GM21737 (cell line): ENCODE measurements around the gene GMEB2.
"Not testable (repeated sequence)": the region's sequence is repeated elsewhere in the genome, so short reads cannot be mapped to it uniquely, and the experiment has no call there.

Experiments used
- ATAC-seq: cut with Tn5 transposase; IDR thresholded peaks from one replicate; pipeline ENCODE4 v1.9.1; 2021; ENCODE audit warnings: mild to moderate bottlenecking, moderate library complexity; ENCODE audit not compliant: unreplicated experiment

The GMEB2 gene

GRCh38 chr20:63639093-63639975, 12.4 kb upstream of the GMEB2 start:
- no peak for ATAC-seq

GRCh38 chr20:63636752-63637628, 10.1 kb upstream of the GMEB2 start:
- no peak for ATAC-seq

GRCh38 chr20:63635431-63636141, 8.7 kb upstream of the GMEB2 start:
- ATAC-seq, result peak; percentile 38

- ATAC-seq, result no peak
Measured at GRCh38 chr20:63633732-63634131, 6.8 kb upstream of the GMEB2 start.

- ATAC-seq, result not testable (repeated sequence)
Measured at GRCh38 chr20:63631426-63631825, 4.5 kb upstream of the GMEB2 start.

- ATAC-seq, result not testable (repeated sequence)
Measured at GRCh38 chr20:63630956-63631355, 4.1 kb upstream of the GMEB2 start.

GRCh38 chr20:63628246-63628975, 1.5 kb upstream of the GMEB2 start:
- ATAC-seq, result no peak

GRCh38 chr20:63627751-63628245, 897 bp upstream of the GMEB2 start:
- no peak for ATAC-seq

- peak; percentile 81 for ATAC-seq
Measured at GRCh38 chr20:63627129-63627750, 339 bp upstream of the GMEB2 start.

- no peak for ATAC-seq
Measured at GRCh38 chr20:63625771-63626423, 1.0 kb downstream of the GMEB2 start.

GRCh38 chr20:63624486-63624885, 2.4 kb downstream of the GMEB2 start:
- ATAC-seq, result no peak

GRCh38 chr20:63622732-63623131, 4.2 kb downstream of the GMEB2 start:
- no peak for ATAC-seq

- ATAC-seq, result no peak
Measured at GRCh38 chr20:63622096-63622495, 4.8 kb downstream of the GMEB2 start.

- ATAC-seq, result no peak
Measured at GRCh38 chr20:63620991-63621390, 5.9 kb downstream of the GMEB2 start.

- ATAC-seq, result no peak
Measured at GRCh38 chr20:63619505-63619904, 7.4 kb downstream of the GMEB2 start.

- ATAC-seq, result no peak
Measured at GRCh38 chr20:63619086-63619485, 7.8 kb downstream of the GMEB2 start.

- ATAC-seq, result no peak
Measured at GRCh38 chr20:63618291-63618980, 8.5 kb downstream of the GMEB2 start.

- ATAC-seq, result no peak
Measured at GRCh38 chr20:63617876-63618265, 9.0 kb downstream of the GMEB2 start.
